Mammary epithelial cell (primary cell): ENCODE results near the gene WDR47.

Source experiments
- CTCF ChIP-seq, 2 donors: IDR thresholded peaks in 1 of 2; conservative IDR thresholded peaks in 1 of 2; 2 replicates each; pipeline ENCODE4 v1.5.1; 2011 to 2012; ENCODE audit warnings: inconsistent platforms in 2 of 2, low read length in 2 of 2, mild to moderate bottlenecking in 2 of 2, control low read depth in 1 of 2, low read depth in 1 of 2; ENCODE audit not compliant: insufficient read depth in 1 of 2; ENCODE audit errors: extremely low read depth in 1 of 2
- EZH2 ChIP-seq: IDR thresholded peaks from 2 replicates; pipeline ENCODE4 v1.6.1; 2012; ENCODE audit warnings: low read length, inconsistent platforms, borderline replicate concordance

GRCh38 chr1:108961198-108961597, 80.7 kb downstream of the WDR47 start:
- no peak for TF ChIP-seq CTCF (conservative IDR thresholded peaks at IDR 0.05 in 1 of 2, IDR thresholded peaks at IDR 0.05 in 1 of 2; ENCODE audit: extremely low read depth in 1 of 2, insufficient read depth in 1 of 2, low read depth in 1 of 2, low read length in 2 of 2)
- TF ChIP-seq EZH2, result no peak
